Activated naive CD8-positive, alpha-beta T cell (primary cell): ENCODE data around the gene ACSS1.

ENCODE experiments used
- H3K27ac Mint-ChIP-seq: one replicate; pipeline ENCODE4 v1.8.0; 2021; ENCODE audit warnings: mixed read lengths
- H3K27me3 Mint-ChIP-seq: one replicate; pipeline ENCODE4 v1.8.0; 2021; ENCODE audit warnings: mixed read lengths
- H3K36me3 Mint-ChIP-seq: one replicate; pipeline ENCODE4 v1.8.0; 2021; ENCODE audit warnings: mixed read lengths
- H3K4me1 Mint-ChIP-seq: one replicate; pipeline ENCODE4 v1.8.0; 2021; ENCODE audit warnings: low read depth, mixed read lengths
- H3K4me3 Mint-ChIP-seq: one replicate; pipeline ENCODE4 v1.8.0; 2021; ENCODE audit warnings: mild to moderate bottlenecking, mixed read lengths
- H3K9me3 Mint-ChIP-seq: one replicate; pipeline ENCODE4 v1.8.0; 2021; ENCODE audit warnings: low read depth, mixed read lengths

Gene ACSS1

DNA sequence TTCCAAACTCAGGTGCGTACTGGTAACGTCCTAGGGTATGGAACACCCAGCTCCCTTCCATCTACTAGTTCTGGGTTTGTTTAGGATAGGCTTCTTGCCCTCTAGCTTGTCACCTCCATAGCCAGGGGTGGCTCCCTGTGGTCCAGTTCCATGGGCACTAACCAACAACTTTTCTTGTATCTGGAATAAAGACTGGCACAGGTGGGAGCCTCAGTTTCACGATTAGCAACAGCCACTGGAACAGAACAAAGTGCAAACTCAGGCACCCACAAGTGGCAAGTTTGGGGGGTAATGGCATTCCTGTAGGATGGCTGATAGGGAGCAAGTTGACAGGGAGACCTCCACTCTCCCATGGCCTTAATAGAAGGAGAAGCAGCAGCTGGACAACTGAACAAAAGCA, 59.8 kb downstream of the ACSS1 start:
- Mint-ChIP-seq H3K27ac (no peak overlapping the region), H3K27me3 (no peaks in the 10 kb centered on the region), H3K4me1 (peaks cover 27% of the 10 kb centered on the region), H3K9me3 (no peaks in the 10 kb centered on the region), H3K36me3 (peaks cover 11% of the 10 kb centered on the region), H3K4me3 (no peak overlapping the region)

DNA sequence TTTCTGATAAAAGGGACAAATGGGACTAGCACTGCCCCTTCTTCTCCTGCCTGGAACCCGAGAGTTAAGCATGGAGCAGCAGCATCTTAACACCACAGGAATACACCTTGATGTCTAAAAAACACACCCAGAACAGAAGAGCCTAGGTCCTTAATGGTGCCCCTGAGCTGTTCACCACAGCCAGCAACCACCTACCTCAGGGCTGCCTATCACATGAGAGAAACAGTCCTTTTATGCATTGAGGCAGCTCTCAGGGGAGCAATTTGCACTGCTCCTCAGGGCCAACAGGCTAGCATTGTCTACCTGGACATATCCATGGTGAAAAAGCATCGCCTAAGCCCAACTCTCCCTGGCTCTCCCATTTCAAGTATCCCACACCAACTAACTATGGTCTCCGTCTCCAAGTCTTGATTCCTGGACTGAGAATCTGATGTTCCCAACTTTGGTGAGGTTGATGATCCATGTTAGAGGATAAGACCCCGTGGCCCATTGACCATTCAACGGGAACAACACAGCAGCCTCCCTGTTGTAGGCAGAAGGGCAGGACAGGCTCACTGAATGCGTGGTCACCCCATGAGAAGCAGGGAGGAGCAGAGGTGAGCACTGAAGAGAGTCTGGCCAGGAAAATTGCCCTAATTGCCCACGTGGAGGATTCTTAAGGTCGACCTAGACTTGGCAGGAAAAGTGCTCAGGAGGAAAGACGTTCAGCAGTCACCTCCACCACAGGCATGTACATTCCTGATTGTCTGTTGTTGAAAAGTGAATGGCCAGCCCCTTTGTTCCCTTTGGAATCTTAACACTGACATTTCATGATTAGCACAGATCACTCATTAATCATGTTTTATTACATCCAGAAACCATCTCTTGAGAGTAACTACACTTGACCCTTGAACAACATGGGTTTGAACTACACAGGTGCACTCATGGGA, 61.2 kb downstream of the ACSS1 start:
- Mint-ChIP-seq H3K4me3 (no peak overlapping the region), H3K4me1 (peaks cover 33% of the 10 kb centered on the region), H3K36me3 (peaks cover under 1% of the 10 kb centered on the region), H3K27me3 (no peaks in the 10 kb centered on the region), H3K9me3 (no peaks in the 10 kb centered on the region), H3K27ac (no peak overlapping the region)

DNA sequence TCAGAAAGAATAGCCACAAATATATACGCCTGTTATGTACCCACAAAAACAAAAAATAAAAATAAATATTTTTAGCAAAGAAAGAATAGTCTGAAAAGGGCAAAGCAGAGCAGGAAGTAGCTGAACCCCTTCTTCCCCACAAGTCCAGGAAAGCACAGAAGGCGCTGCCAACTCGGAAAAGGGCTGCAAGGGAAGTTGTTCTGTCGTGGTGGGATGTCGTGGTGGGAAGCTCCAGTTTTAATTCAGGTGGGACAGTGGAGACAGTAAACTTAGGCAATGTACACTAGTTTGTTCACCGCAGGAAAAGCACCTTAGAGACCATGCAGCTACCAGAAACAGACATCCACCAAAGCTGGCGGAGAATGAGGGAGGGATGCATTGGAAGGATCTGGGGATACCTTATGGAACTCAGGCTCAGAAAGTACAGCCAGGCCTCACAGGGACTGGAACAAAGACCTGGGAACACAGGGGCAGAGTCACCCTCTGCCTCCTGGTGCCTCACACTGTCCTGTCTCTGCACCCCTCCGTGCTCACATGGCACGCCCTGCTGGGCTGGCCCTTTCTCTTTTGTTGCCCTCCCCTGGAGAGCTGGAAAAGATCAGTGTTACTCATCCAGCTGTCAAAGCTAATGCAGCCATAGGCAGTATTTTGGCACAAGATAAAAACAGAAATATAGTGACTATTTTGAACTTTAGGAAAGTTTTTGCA, 62.0 kb downstream of the ACSS1 start:
- H3K27me3 Mint-ChIP-seq: no peaks in the 10 kb centered on the region
- H3K27ac Mint-ChIP-seq: no peak overlapping the region
- H3K36me3 Mint-ChIP-seq: no peaks in the 10 kb centered on the region
- no peak overlapping the region for H3K4me3 Mint-ChIP-seq
- H3K9me3 Mint-ChIP-seq: no peaks in the 10 kb centered on the region
- H3K4me1 Mint-ChIP-seq: peaks cover 41% of the 10 kb centered on the region

DNA sequence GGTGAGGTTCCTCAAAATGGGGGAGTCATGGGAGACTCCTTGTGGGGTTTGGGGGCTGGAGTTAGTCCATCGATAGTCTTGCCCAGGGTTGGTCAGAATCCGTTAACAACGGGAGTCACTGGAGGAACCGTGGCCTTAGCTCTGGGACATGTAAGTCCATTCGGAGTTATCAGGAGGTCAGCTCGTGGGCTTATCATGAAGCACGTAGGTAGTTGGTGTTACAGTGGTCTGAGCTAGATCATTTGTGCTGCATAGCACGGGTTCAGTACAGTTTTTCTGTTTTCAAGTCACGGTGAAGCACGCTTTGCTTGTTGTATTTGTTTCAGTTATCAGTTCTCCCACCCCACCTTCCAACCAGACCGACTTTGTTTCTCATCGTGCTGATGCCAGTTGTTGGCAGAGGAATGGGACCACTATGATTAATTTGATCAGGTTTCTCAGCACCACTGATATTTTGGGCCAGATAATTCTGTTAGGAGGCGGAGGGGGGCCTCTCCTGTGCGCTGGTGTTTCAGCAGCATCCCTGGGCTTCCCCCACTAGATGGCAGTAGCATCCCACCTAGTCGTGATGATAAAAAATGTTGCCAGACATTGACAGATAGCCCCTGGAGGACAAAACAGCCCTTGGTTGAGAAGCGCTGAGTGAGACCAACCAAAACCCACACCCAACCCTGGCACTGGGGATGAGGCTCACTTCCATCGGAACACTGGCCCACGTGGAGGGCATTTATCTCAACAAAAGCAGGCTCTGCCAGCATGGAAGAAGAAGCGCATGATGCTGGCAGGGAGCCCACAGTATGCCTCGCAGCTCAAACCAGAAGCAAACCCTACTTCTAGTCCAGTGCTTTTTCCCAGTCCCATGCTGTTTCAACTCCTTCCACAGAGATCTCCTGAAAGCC, 63.2 kb downstream of the ACSS1 start:
- H3K27ac Mint-ChIP-seq: peak overlapping the region; percentile 76
- no peaks in the 10 kb centered on the region for H3K36me3 Mint-ChIP-seq
- H3K4me1 Mint-ChIP-seq: peaks cover 44% of the 10 kb centered on the region
- no peaks in the 10 kb centered on the region for H3K9me3 Mint-ChIP-seq
- H3K4me3 Mint-ChIP-seq: peak overlapping the region; percentile 30
- no peaks in the 10 kb centered on the region for H3K27me3 Mint-ChIP-seq

DNA sequence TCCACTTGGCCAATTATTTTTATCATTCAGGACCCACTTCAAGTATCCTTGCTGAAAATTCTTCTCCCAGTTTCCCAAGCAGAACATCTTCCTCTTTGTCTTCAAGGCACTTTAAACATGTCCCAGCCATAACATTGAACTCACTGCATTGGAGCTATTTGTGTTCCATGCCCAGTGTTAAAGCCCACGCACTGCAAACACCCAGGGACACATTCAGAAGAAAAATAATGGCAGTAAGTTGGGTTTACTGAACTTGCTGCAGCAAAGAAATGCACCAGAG, 63.8 kb downstream of the ACSS1 start:
- H3K36me3 Mint-ChIP-seq: no peaks in the 10 kb centered on the region
- H3K4me1 Mint-ChIP-seq: peaks cover 46% of the 10 kb centered on the region
- H3K27me3 Mint-ChIP-seq: no peaks in the 10 kb centered on the region
- no peaks in the 10 kb centered on the region for H3K9me3 Mint-ChIP-seq
- H3K27ac Mint-ChIP-seq: peak overlapping the region; percentile 76
- H3K4me3 Mint-ChIP-seq: peak overlapping the region; percentile 57

DNA sequence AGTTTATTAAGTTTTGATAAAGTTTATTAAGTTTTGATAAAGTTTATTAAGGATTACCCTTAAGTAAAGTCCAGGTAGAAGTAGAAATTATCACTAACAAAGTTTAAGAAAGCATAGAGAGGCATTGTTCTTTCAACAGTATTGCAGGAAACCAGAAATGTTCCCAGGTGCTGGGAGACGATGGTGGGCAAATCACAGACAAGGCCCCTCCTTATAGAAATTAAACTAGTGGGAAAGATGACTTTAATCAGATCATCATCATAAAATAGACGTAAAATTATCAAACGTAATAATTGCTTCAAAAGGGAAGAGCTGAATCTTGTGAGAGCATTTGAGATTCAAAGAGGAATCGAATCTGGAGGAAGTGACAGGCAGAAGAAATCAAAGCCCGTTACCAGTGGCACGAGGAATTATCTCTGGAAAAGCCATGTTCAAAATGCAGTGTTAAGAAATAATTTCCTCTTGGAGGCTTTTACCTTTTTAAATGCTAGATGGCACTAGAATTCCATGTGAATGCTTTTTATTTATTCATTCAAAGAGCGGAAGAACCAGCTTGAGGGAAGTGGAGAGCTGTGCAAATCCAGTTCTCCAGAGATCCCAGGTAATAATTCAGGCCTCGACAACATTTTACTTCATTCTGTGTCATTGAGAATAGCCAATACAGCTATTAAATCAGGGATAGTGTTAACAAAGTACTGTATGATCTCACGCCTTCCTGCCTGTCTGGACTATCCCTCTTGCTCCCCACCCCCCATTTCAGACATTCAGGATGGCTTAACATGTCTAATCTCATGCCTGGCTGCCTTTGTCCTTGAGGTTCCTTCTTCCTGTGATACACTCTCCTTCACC, 64.4 kb downstream of the ACSS1 start:
- Mint-ChIP-seq H3K4me1 (peaks cover 52% of the 10 kb centered on the region), H3K27ac (peak overlapping the region; percentile 95), H3K9me3 (no peaks in the 10 kb centered on the region), H3K36me3 (peaks cover 2% of the 10 kb centered on the region), H3K4me3 (peak overlapping the region; percentile 98), H3K27me3 (no peaks in the 10 kb centered on the region)

DNA sequence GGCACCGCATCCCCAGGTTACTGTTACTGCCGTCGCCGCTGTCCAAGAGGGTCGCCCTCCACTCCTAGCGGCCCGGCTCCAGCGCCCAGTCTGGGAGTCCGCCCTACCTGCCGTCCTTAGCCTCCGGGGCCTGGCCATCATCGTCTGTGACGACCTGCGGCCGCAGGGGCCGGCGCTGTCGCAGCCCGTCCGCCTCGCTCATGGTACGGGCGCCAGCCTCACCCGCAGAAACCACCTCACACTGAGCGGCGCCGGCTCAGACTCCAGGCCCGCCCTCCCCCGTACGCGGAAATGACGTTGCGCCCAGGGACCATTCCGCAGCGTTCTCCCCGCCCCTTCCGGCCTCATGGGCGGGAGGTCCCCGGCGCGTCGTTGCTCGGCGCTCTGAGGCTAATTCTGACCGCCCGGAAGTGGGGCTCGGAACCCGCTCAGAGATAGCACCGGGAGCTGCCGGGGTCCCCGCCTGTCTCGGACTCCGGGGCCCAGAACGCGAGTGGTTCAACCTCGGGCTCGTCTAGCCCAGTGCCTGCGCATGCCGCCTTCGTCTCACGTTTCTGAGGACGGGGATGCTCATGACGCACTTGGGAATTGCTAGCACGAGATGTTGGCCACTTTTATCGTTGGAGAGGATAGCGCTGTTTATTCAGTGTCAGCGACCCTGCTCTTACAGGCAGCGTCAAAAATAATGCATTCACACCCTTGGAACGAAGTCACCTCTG, 65.3 kb downstream of the ACSS1 start, which contains the start of gene APMAP:
TSS of gene APMAP (minus strand) at position 265 of the 719 bp plus-strand sequence. CDS start at position 202, 63 bp downstream.
- Mint-ChIP-seq H3K4me3 (peak within 1 kb of the TSS; percentile 98), H3K4me1 (peaks cover 60% of the 10 kb centered on the region), H3K27ac (peak within 1 kb of the TSS; percentile 95)

DNA sequence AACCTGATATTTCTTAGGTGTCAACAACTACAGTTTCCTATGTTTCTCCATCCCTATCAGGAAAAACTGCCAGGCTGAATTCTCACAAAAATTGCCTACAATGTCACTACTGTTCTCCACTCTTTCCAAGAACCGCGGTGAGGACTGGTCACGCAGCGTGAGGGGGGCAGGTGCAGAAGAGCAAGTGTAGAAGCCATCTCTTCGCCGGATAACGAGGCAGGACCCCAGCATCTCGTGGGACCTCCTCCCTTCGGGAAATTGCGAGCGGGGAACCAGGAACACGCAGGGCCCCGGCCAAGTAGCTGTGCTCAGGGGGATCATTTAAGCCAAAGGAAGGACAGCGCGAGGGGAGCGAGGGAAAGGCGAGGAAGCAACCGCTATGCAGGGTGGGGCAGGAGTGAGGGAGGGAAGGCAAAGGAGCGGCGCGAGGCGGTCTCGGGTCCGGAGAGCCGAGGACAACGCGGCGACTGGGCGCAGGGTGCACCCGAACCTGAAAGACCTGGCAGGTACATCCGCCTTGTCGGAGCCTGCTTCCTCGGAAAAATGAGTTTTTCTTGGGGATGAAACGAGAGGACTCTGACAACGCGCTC, 65.9 kb downstream of the ACSS1 start:
- H3K4me3 Mint-ChIP-seq: peak overlapping the region; percentile 98
- peak overlapping the region; percentile 95 for H3K27ac Mint-ChIP-seq
- H3K4me1 Mint-ChIP-seq: peaks cover 67% of the 10 kb centered on the region
- H3K9me3 Mint-ChIP-seq: no peaks in the 10 kb centered on the region
- no peaks in the 10 kb centered on the region for H3K27me3 Mint-ChIP-seq
- H3K36me3 Mint-ChIP-seq: peaks cover 6% of the 10 kb centered on the region

More for the DNA sequence above, 65.3 kb downstream of the ACSS1 start, which contains the start of gene APMAP:
- no peaks in the 10 kb centered on the region for H3K9me3 Mint-ChIP-seq
- H3K27me3 Mint-ChIP-seq: no peaks in the 10 kb centered on the region
- H3K36me3 Mint-ChIP-seq: peaks cover 5% of the 10 kb centered on the region

DNA sequence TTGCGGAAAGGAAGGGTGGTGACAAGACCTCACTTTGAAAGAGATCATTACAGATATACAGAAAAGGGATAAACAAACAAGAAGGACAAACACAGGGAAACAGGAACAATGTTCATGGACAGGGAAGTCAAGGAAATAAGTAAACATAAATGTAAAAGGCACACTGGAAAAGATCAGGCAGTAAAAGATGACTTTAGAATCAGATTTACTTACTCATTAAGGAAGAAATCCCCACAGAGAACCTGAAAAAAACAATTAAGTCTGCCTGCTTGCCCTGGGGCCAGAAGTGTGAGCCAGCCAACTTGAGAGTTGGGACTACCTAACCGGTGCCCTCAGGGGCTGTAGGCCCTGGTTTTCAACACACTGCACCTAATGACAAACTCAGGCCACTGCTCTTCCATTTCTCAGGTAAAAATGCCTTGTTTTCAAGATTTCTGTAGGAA, 67.1 kb downstream of the ACSS1 start:
- Mint-ChIP-seq H3K4me1 (peaks cover 79% of the 10 kb centered on the region), H3K27me3 (no peaks in the 10 kb centered on the region), H3K9me3 (no peaks in the 10 kb centered on the region), H3K4me3 (peak overlapping the region; percentile 98), H3K27ac (peak overlapping the region; percentile 95), H3K36me3 (peaks cover 6% of the 10 kb centered on the region)

DNA sequence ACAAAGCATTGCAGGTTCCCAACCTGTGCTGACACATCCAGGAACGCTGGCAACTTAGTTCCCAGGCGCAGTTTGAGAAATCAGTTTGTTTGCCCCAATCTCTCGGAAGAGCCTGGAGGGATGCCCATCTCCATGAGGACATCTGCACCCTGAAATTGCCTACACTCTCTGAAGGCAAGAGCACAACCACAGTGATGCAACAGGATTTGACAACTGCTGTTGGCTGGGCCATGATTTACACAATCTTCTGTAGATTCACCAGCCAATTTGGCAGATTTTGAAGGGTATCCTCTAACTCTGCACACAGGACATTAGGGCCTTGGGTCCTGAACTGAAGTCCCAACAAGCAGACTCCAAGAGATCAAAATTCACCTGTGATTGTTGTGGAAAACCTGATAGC, 68.8 kb downstream of the ACSS1 start:
- Mint-ChIP-seq H3K9me3 (no peaks in the 10 kb centered on the region), H3K4me3 (no peak overlapping the region), H3K36me3 (peaks cover 7% of the 10 kb centered on the region), H3K4me1 (peaks cover 82% of the 10 kb centered on the region), H3K27ac (peak overlapping the region; percentile 8), H3K27me3 (no peaks in the 10 kb centered on the region)

DNA sequence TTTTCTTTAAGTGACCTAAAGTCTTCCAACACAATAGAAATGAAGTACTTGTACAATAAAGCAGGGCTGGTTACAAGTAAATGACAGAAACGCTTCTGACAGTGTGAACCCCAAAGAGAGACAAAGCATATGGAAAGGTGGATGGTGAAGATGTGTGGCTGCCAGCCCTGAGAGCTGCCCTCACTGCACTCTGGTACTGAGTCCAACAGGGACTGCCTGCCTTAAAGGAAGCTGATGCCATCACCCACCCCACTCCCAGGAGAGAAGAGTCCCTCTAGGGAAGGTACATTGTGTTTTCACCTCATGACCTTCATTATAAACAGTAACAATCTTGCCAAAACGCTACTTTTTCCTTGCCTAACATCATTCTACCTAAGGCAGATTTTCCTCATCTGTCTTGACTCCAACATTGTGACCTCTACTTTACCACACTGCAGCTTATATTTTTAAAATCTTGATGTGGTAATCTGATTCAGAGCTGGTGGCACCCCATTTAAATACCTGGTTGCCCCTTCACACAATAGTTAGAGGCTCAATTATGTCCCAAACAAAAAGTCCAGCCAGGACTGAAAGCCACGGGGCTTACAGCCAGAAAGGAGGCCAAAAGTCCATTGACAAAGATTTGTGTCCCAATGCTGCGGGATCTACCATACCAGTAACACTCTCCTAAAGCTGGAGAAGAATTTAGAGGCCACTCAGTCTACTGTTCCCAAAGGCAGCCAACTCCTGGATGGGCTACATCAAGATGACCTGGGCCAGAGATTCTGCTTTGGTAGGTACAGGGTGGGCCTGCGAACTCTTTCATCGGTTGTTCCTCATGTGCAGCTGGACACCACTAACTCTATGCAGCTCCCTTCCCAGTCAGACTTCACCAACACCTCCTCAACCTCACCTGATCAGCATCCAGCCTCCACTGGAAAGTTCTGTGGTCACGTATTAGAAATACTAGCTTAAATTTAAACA, 69.8 kb downstream of the ACSS1 start:
- H3K4me1 Mint-ChIP-seq: peaks cover 72% of the 10 kb centered on the region

DNA sequence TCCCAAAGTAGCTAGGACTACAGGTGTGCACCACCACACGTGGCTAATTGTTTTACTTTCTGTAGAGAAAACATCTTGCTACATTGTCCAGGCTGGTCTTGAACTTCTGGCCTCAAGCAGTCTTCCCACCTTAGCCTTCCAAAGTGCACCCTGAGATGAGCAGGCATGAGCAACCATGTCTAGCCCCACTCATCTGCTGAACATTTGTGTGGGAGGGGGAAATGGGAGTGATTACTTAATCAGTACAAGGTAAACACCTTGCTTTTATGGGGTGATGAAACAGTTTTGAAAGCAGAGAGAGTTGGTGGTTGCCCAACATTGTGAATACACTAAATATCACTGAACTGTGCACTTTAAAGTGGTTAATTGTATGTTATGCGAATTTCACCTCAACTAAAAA, 70.7 kb downstream of the ACSS1 start:
- Mint-ChIP-seq H3K9me3 (no peaks in the 10 kb centered on the region), H3K27ac (peak overlapping the region; percentile 50), H3K36me3 (peaks cover 16% of the 10 kb centered on the region), H3K4me3 (no peak overlapping the region), H3K27me3 (no peaks in the 10 kb centered on the region), H3K4me1 (peaks cover 73% of the 10 kb centered on the region)

More for the DNA sequence above, 69.8 kb downstream of the ACSS1 start:
- Mint-ChIP-seq H3K4me3 (no peak overlapping the region), H3K27me3 (no peaks in the 10 kb centered on the region), H3K36me3 (peaks cover 9% of the 10 kb centered on the region), H3K27ac (peak overlapping the region; percentile 50), H3K9me3 (no peaks in the 10 kb centered on the region)
